GM23338 (cell line): Measurements from ENCODE around the gene USH1C.

ENCODE experiments used
- CREB1 ChIP-seq: fragments of 250-450 bp; sonication (Bioruptor Pico); IDR thresholded peaks from 2 replicates; pipeline ENCODE4 v1.5.0; 2020; ENCODE audit warnings: low read depth, mild to moderate bottlenecking, moderate library complexity
- CTCF ChIP-seq, 2 experiments: fragments of 200-600 bp in 1 of 2; sonication (generic) in 1 of 2; conservative IDR thresholded peaks; 2 replicates each; pipeline versions ENCODE4 v1.5.1 to v1.6.1; 2016 to 2017; ENCODE audit warnings: antibody characterized with exemption in 2 of 2, low read depth in 2 of 2, mild to moderate bottlenecking in 2 of 2, moderate library complexity in 1 of 2
- EZH2 ChIP-seq: fragments of 200-600 bp; sonication (generic); IDR thresholded peaks from one replicate; pipeline ENCODE4 v1.8.0; 2017; ENCODE audit warnings: antibody characterized with exemption, mild to moderate bottlenecking, low read depth; ENCODE audit not compliant: unreplicated experiment
- EZH2phosphoT487 ChIP-seq: fragments of 200-600 bp; sonication (generic); IDR thresholded peaks from one replicate; pipeline ENCODE4 v1.8.1; 2018; ENCODE audit warnings: antibody characterized with exemption; ENCODE audit not compliant: unreplicated experiment
- JUNB ChIP-seq: IDR thresholded peaks from one replicate; pipeline ENCODE4 v1.6.1; 2016; ENCODE audit warnings: antibody characterized with exemption; ENCODE audit not compliant: unreplicated experiment
- POLR2AphosphoS5 ChIP-seq: IDR thresholded peaks from 2 replicates; pipeline ENCODE4 v1.6.1; 2016; ENCODE audit warnings: antibody characterized with exemption, low read depth
- REST ChIP-seq: IDR thresholded peaks from one replicate; pipeline ENCODE4 v1.6.1; 2018; ENCODE audit warnings: antibody characterized with exemption; ENCODE audit not compliant: unreplicated experiment
- ZNF114 ChIP-seq: fragments of 250-450 bp; sonication (Bioruptor Pico); IDR thresholded peaks from 2 replicates; pipeline ENCODE4 v1.5.0; 2020; ENCODE audit warnings: mild to moderate bottlenecking, moderate library complexity
- ZNF462 ChIP-seq: fragments of 250-450 bp; sonication (Bioruptor Pico); IDR thresholded peaks from 2 replicates; pipeline ENCODE4 v1.5.0; 2020; ENCODE audit warnings: mild to moderate bottlenecking, moderate library complexity

- no peak for TF ChIP-seq POLR2AphosphoS5
- TF ChIP-seq CTCF (conservative IDR thresholded peaks at IDR 0.05; ENCODE audit: low read depth in 2 of 2): no peak
- no peak for TF ChIP-seq EZH2phosphoT487
- no peak for TF ChIP-seq EZH2
- TF ChIP-seq CREB1: no peak
- TF ChIP-seq ZNF114 (CRISPR knock-in tag): no peak
- no peak for TF ChIP-seq ZNF462 (CRISPR knock-in tag)
- TF ChIP-seq JUNB: no peak
- TF ChIP-seq REST: no peak
Measured at GRCh38 chr11:17515443-17516176, 28.6 kb downstream of the USH1C start.
